ENCODE results near the gene ADD1.

Gene ADD1

GRCh38 chr4:2835978-2836377 lies 7.7 kb upstream of the ADD1 start:
- DNase-seq, result peak in 1 of 2 donors; percentile 10

GRCh38 chr4:2836391-2836859 lies 7.2 kb upstream of the ADD1 start:
- peak in 1 of 2 donors; percentile 10 for DNase-seq

DNA sequence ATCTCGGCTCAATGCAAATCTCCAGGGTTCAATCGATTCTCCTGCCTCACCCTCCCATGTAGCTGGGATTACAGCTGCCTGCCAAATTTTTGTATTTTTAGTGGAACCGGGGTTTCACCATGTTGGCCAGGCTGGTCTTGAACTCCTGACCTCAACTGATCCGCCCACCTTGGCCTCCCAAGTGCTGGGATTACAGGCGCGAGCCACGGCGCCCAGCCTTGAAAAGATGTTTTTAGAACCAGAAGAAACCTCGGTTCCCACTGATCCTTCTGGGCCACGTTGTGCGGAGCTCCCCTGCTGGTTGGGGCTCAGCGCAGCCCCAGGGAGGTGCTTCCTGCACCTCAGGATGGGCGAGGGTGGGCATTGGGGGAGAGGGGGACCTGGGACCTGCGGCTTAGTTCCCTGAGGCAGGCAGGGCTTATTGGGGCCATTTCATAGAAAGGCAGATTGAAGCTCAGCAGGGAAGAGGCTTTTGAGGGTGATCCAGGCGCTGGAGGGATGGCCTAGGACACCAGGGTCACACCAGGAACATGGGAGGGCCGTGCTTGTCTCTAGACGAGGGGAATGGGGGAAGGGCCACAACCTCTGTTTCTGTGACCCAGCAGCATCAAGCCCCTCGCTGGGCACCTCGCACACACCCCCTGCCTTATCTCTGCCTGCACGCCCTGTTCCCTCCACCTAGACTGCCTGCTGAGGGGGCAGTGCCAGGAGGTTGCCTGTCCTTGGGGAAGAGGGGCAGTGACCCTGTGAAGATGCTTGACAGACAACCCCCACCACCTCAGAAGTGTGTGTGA lies 6.3 kb upstream of the ADD1 start:
- peak in 1 of 2 donors; percentile 11 for DNase-seq

- DNase-seq, result peak; percentile 79 to 80
These were observed 5.6 kb upstream of the ADD1 start for GRCh38 chr4:2837904-2838496.

GRCh38 chr4:2839060-2839459 lies 4.6 kb upstream of the ADD1 start:
- DNase-seq, result no peak

GRCh38 chr4:2842687-2843262 lies 869 bp upstream of the ADD1 start:
- no peak for DNase-seq

- DNase-seq, result no peak
These were observed 419 bp downstream of the ADD1 start for GRCh38 chr4:2843941-2844584.

DNA sequence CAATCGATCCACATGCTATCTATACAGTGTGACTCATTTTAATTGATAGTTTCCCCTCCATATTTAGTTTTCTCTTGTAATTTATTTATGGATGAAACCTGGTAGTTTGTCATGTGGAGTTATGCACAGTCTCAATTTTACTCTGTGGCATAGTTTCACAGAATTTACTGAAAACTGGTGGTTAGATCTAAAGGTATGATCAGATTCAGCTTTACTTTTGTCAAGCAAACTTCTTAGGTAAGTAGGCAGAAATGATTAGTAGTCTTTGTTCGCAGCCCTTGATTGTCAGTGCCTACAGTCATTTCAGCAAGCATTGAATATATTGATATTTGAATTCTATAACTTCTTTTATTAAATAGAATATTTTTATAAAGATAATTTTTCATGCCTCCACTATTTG lies 2.5 kb downstream of the ADD1 start:
- DNase-seq, result no peak

GRCh38 chr4:2847302-2847871 lies 3.7 kb downstream of the ADD1 start:
- no peak for DNase-seq

DNA sequence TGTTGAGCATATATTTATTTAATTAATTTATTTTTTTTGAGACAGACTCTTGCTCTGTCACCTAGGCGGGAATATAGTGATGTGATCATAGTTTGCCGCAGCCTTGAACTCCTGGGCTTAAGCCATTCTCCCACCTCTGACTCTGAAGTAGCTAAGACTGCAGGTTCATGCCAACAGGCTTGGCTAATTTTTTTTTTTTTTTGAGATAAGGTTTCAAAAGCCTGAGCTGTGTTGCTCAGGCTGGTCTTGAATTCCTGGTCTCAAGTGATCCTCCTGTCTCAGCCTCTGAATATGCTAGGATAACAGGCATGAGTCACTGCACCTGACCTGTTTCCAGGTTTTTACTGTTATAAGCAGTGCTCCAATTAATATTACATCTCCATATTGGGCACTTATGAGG lies 4.8 kb downstream of the ADD1 start:
- DNase-seq, result no peak

DNA sequence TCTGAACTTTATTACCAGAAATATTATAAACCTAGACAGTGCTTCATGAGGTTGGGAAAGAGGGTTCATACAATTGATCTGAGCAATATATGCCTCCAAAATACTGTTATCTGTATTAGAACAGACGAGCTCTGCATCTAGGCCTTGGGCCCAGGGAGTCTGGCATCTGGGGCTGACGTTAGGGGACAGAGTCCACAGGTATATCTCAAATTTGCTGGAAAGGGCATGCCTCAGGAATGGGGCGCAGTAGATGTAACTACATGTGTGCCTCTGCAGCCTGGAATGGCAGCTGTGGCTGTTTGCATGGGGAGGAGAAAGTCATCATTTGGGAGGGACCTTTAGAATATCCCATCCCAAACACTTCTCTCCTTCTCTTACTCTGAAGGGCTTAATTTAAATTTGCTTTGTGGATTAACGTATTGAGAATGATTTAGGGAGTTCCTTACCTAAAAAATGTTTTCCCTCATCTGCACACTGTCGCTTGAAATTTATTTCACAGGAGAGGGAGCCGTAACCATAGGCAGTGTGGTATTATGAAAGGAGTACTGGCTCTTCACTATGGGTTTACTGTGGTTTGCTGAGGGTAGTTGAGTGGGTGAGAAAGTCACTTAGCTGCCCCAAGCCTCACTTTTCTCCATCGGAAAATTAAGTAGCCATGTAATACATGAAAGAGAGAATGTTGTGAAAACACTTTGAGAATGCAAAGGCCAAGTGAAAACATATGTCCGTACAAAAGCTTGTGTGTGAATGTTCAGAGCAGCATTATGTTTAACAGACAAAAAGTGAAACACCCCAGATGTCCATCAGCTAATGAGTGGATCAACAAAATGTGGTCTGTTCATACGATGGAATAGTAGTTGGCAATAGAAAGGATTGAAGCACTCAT lies 5.9 kb downstream of the ADD1 start:
- no peak for DNase-seq

GRCh38 chr4:2850966-2851798 lies 7.5 kb downstream of the ADD1 start:
- peak in 1 of 2 donors; percentile 48 for DNase-seq

GRCh38 chr4:2852481-2852921 lies 8.9 kb downstream of the ADD1 start:
- DNase-seq, result peak; percentile 19 to 70

DNA sequence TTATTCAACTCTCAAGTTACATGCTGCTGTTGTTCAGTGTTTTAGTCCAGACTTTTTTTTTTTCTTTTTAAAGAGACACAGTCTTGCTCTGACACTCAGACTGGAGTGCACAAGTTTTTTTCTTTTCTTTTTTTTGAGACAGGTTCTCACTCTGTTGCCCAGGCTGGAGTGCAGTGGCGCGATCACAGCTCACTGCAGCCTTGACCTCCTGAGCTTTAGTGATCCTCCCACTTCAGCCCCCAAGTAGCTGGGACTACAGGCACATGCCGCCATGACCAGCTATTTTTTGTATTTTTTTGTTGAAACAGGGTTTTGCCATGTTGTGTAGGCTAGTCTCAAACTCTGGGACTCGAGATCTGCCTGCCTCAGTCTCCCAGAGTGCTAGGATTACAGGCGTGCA lies 11.9 kb downstream of the ADD1 start:
- DNase-seq, result no peak

GRCh38 chr4:2856266-2856665 lies 12.6 kb downstream of the ADD1 start:
- no peak for DNase-seq

DNA sequence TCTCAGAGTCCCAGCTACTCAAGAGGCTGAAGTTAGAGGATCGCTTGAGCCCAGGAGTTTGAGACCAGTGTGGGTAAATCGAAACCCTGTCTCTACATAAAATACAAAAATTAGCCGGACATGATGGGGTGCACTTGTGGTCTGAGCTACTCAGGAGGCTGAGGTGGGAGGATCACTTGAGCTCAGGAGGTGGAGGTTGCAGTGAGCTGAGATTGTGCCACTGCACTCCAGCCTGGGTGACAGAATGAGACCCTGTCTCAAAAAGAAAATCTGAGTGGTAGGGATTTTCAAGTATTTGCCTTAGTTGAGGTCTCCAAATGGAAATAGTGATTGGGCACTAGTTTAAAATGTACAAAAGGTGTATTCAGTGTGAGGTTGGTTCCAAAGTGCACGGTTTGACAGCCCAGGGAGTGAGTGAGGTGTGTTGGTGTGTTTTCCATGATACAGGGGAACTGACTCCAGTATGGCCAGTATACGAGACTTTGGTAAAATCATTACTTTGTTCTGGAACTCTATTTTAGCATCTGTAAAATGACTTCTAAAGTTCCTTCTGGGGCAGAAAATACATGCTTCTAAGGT lies 13.8 kb downstream of the ADD1 start:
- no peak for DNase-seq

GRCh38 chr4:2858451-2859217 lies 15.0 kb downstream of the ADD1 start:
- no peak for DNase-seq

GRCh38 chr4:2859514-2859913 lies 15.9 kb downstream of the ADD1 start:
- no peak for DNase-seq

DNA sequence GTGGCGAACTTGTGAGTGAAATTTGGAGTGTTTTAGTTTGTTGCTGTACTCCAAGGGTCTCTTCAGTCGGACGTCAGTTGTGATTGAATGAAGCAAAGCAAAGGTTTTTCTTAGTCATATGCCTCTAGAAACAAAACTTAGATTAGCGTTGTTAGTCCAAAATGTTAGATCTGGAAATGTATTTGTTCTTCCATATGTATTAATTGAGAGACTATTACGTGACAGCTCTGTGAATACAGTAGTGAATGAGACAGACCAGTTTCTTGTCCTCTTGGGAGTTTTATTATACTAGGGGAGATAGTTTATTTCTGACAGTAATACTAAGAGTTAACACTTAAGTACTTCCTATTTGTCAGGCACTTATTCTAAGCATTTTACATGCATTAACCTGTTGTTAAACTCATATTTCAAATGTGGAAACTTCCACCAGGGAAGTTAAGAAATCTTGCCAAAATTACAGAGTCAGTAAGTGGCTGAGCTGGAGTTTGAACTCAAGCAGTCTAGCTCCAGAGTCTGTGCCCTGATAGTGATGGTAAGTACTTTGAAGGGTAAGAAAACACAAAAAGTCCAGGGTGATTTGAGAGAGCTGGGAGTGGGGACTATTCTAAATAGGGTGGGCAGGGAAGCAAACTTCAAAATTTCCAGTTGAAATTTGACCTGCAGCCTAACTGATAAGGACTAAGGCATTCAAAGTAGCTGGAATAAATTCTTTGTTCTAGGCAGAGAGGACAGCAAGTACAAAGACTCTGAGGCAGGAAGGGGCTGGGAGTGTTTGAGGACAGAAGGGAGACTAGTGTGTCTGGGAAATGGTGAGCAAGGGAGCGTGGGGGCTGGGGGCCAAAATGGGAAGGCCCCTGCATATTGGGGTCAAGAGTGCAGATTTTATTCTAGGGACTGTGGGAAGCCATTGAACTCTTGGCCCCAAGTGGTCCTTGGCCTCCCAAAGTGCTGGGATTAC lies 17.0 kb downstream of the ADD1 start:
- DNase-seq, result no peak
